HG02759 (cell line): ENCODE data around the gene SMAGP.
A peak's percentile ranks its signal among the peaks of the same experiment; 100 is the strongest.
"Not testable (repeated sequence)": the region's sequence is repeated elsewhere in the genome, so short reads cannot be mapped to it uniquely, and the experiment has no call there.

Source experiments
- ATAC-seq: cut with Tn5 transposase; IDR thresholded peaks from one replicate; pipeline ENCODE4 v1.9.1; 2021; ENCODE audit warnings: mild to moderate bottlenecking, moderate library complexity; ENCODE audit not compliant: unreplicated experiment

SMAGP gene

GRCh38 chr12:51227112-51227511, 43.1 kb downstream of the SMAGP start:
- ATAC-seq = not testable (repeated sequence)

- ATAC-seq = no peak
Measured at GRCh38 chr12:51225771-51226170, 44.4 kb downstream of the SMAGP start.

- ATAC-seq = no peak
Measured at GRCh38 chr12:51225234-51225633, 45.0 kb downstream of the SMAGP start.

GRCh38 chr12:51224625-51225024, 45.6 kb downstream of the SMAGP start:
- no peak for ATAC-seq

- no peak for ATAC-seq
Measured at GRCh38 chr12:51222461-51222860, 47.8 kb downstream of the SMAGP start.

GRCh38 chr12:51219857-51220256, 50.4 kb downstream of the SMAGP start:
- not testable (repeated sequence) for ATAC-seq

GRCh38 chr12:51219322-51219721, 50.9 kb downstream of the SMAGP start:
- no peak for ATAC-seq

- no peak for ATAC-seq
Measured at GRCh38 chr12:51218607-51219161, 51.5 kb downstream of the SMAGP start.

- peak; percentile 86 for ATAC-seq
Measured at GRCh38 chr12:51217968-51218606, 52.1 kb downstream of the SMAGP start, which contains the start of gene POU6F1. POU6F1 (minus strand) TSS chr12:51218062; CDS start chr12:51206836, 11,226 bp downstream.

GRCh38 chr12:51217133-51217967, 52.9 kb downstream of the SMAGP start:
- peak; percentile 47 for ATAC-seq

GRCh38 chr12:51216642-51217041, 53.6 kb downstream of the SMAGP start:
- no peak for ATAC-seq

GRCh38 chr12:51214895-51215294, 55.3 kb downstream of the SMAGP start:
- ATAC-seq = no peak

GRCh38 chr12:51210690-51211395, 59.4 kb downstream of the SMAGP start:
- ATAC-seq = no peak

- no peak for ATAC-seq
Measured at GRCh38 chr12:51209259-51209658, 61.0 kb downstream of the SMAGP start.

- no peak for ATAC-seq
Measured at GRCh38 chr12:51208016-51208660, 62.1 kb downstream of the SMAGP start.

- ATAC-seq = no peak
Measured at GRCh38 chr12:51205350-51205749, 64.9 kb downstream of the SMAGP start.

- no peak for ATAC-seq
Measured at GRCh38 chr12:51202718-51203117, 67.5 kb downstream of the SMAGP start.

GRCh38 chr12:51200806-51201205, 69.4 kb downstream of the SMAGP start:
- no peak for ATAC-seq

- ATAC-seq = no peak
Measured at GRCh38 chr12:51200156-51200555, 70.1 kb downstream of the SMAGP start.

- ATAC-seq = no peak
Measured at GRCh38 chr12:51199366-51199945, 70.8 kb downstream of the SMAGP start.
